Skeletal muscle satellite cell (primary cell): ENCODE measurements around the gene TAF6.
"Not testable (repeated sequence)": the region's sequence is repeated elsewhere in the genome, so short reads cannot be mapped to it uniquely, and the experiment has no call there.

Source experiments
- H3K27me3 ChIP-seq: 2 replicates; pipeline ENCODE4 v1.7.0; 2013; ENCODE audit warnings: low read length; ENCODE audit not compliant: control insufficient read depth, insufficient read depth
- H3K36me3 ChIP-seq: 2 replicates; pipeline ENCODE4 v1.7.0; 2013; ENCODE audit warnings: mild to moderate bottlenecking, control low read depth, low read length; ENCODE audit not compliant: insufficient read depth
- H3K4me1 ChIP-seq: 2 replicates; pipeline ENCODE4 v1.7.0; 2013; ENCODE audit warnings: low read length; ENCODE audit not compliant: control insufficient read depth, insufficient read depth
- H3K4me2 ChIP-seq: 2 replicates; pipeline ENCODE4 v1.7.0; 2013; ENCODE audit warnings: mild to moderate bottlenecking, low read length
- H3K4me3 ChIP-seq: 2 replicates; pipeline ENCODE4 v1.7.0; 2013; ENCODE audit warnings: low read length
- H3K9ac ChIP-seq: 2 replicates; pipeline ENCODE4 v1.7.0; 2013; ENCODE audit warnings: mild to moderate bottlenecking, low read depth, low read length, moderate library complexity
- H3K9me3 ChIP-seq: replicated peaks from 2 replicates; pipeline ENCODE4 v1.7.0; 2013; ENCODE audit warnings: mild to moderate bottlenecking, control low read depth, low read length

The TAF6 gene

DNA sequence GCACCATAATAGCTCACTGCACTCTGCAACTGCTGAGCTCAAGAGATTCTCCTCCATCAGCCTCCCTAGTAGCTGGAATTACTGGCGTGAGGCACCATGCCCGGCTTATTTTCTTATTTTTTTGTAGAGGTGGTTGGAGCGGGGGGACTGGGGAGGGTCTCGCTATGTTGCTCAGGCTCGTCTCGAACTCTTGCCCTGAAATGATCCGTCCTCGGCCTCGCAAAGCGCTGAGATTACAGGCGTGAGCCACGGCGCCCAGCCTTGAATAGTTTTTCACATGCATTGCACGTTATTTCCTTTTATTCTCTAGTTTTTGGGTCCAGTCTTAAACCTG is 29.0 kb upstream of the TAF6 start:
- Histone ChIP-seq H3K4me2 (peak overlapping the region; percentile 86), H3K4me3 (peak overlapping the region; percentile 65), H3K36me3 (peaks cover 2% of the 10 kb centered on the region), H3K9ac (peak overlapping the region; percentile 64), H3K27me3 (no peaks in the 10 kb centered on the region), H3K4me1 (peaks cover 7% of the 10 kb centered on the region), H3K9me3 (no peaks in the 10 kb centered on the region)

DNA sequence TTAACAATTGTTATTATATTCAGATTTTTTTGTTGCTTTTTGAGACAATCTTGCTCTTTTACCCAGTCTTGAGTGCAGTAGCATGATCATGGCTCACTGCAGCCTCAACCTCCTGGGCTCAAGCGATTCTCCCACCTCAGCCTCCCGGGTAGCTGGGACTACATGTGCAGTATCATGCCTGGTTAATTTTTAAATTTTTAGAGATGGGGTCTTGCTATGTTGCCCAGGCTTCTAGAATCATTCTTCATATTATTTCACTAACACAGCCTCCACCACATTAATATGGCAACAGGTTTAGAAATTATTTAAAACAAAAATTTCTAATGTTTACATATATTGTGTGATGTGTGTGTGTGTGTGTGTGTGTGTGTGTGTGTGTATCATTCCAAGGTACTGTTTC is 28.1 kb upstream of the TAF6 start:
- no peak overlapping the region for H3K4me2 ChIP-seq
- H3K4me1 ChIP-seq: peaks cover 7% of the 10 kb centered on the region
- peaks cover 5% of the 10 kb centered on the region for H3K27me3 ChIP-seq
- no peak overlapping the region for H3K9ac ChIP-seq
- no peaks in the 10 kb centered on the region for H3K36me3 ChIP-seq
- H3K9me3 ChIP-seq: no peaks in the 10 kb centered on the region
- H3K4me3 ChIP-seq: no peak overlapping the region

DNA sequence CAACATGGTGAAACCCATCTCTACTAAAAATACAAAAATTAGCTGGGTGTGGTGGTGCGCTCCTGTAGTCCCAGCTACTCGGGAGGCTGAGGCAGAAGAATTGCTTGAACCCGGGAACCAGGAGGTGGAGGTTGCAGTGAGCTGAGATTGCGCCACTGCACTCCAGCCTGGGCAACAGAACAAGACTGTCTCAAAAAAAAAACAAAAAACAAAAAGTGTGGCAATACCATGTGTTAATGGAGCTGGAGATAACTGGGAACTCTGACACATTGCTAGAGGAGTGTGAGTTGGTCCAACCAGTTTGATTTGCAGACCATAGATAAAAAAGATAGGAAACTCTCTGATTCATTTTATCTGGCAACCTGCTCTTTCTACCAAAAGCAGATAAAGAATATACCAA is 27.2 kb upstream of the TAF6 start:
- H3K9ac ChIP-seq, H3K36me3 ChIP-seq, H3K4me1 ChIP-seq, H3K27me3 ChIP-seq, H3K4me3 ChIP-seq, H3K9me3 ChIP-seq, H3K4me2 ChIP-seq: not testable (repeated sequence)

DNA sequence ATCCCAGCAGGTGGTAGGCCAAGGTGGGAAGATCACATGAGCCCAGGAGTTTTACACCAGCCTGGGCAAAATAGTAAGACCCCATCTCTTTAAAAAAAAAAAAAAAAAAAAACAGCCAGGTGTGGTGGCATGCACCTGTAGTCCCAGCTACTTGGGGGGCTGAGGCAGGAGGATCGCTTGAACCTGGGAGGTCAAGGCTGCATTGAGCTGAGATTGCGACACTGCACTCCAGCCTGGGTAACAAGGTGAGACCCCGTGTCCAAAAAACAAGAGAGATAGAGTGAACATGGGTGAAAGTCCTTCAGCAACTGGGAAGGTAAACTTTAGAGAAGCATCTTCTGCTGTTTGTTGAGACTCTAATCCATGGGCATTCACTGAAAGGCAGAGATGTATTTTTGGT is 23.3 kb upstream of the TAF6 start:
- Histone ChIP-seq H3K27me3 (peaks cover 17% of the 10 kb centered on the region), H3K36me3 (no peaks in the 10 kb centered on the region), H3K9ac (no peak overlapping the region), H3K9me3 (no peaks in the 10 kb centered on the region), H3K4me1 (no peaks in the 10 kb centered on the region), H3K4me3 (no peak overlapping the region), H3K4me2 (no peak overlapping the region)

DNA sequence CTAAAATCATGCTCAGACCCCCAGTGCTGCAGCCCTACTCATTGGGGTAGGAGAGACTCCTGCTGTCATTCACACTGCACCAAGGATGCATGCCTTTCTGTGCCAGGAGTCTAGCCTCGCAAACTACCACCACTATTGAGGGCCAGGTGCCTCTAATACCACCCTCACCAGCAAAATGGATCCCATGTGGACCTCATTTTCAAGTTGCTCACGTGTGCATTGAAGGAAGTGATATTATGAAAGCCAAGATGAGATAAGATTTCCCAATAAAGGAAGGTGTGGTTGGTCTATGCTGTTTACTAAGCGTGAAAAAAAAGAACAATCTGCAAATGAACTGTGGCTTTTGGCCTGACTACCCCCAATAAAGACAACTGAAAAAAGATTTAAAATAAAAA is 22.4 kb upstream of the TAF6 start:
- no peak overlapping the region for H3K4me2 ChIP-seq
- H3K27me3 ChIP-seq: peaks cover 17% of the 10 kb centered on the region
- no peaks in the 10 kb centered on the region for H3K4me1 ChIP-seq
- H3K36me3 ChIP-seq: no peaks in the 10 kb centered on the region
- no peak overlapping the region for H3K4me3 ChIP-seq
- H3K9ac ChIP-seq: no peak overlapping the region
- no peaks in the 10 kb centered on the region for H3K9me3 ChIP-seq

DNA sequence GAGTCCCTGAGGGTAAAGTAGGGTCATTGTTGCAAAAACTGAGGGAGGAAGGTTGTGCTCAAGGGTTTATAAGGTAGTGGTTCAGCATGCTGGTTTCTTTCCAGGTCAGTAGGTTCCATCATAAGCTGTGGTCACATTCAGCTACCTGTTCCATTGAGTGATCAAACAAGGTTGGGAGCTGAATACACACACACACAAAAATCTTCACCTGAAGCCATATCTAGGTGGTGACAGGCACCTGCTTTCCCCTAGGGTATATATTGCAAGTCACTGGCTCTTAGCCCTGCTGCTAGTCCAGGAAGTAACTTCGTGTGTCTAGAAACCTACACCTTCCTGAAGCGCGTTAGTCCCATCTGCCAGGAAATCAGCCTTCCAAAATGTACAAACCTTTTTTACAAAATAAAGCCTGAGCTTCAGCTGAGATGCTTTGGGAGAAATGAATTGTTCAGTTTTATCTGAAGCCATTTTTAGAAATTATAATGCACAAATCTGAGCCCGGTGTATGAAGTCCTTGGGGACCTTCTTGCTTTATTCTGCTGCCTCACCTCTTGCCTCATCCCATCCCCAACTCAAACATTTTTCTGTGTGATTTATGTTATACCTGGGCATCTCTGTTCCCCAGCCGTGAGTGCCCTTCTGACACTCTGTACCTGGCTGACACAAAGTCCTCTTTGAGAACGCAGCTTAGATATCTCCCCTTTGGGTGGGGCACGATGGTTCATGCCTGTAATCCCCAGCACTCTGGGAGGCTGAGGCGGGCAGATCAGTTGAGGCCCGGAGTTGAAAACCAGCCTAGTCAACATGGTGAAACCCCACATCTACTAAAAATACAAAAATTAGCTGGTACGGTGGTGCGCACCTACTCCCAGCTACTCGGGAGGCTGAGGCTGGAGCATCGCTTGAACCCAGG is 18.9 kb upstream of the TAF6 start:
- Histone ChIP-seq H3K4me1 (no peaks in the 10 kb centered on the region), H3K4me3 (no peak overlapping the region)

DNA sequence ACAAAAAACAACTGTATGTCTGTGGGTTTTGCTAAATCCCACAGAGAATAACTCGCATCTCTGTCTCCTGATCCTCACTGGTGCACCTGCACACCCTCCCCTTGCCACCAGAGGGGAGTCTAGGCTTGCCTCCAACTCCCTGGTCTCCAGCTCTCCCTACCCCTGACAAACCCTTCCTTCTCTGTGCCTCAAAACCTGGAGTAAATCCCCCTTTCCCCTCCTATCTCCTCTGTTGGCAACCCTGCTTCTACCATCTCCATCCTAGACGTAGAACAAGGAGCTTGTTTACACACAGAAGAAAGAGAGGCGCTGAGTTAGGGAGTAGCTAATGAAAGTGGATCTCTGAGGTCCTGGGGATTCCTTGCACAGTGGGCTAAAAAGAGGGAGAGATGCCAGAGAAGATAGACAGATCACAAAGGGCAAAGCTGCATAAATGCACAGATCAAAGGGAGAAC is 13.6 kb upstream of the TAF6 start:
- peaks cover 6% of the 10 kb centered on the region for H3K4me1 ChIP-seq
- no peaks in the 10 kb centered on the region for H3K36me3 ChIP-seq
- H3K9ac ChIP-seq: no peak overlapping the region
- H3K4me2 ChIP-seq: no peak overlapping the region
- no peaks in the 10 kb centered on the region for H3K9me3 ChIP-seq
- no peak overlapping the region for H3K4me3 ChIP-seq
- H3K27me3 ChIP-seq: peaks cover 3% of the 10 kb centered on the region

More for the DNA sequence above, 18.9 kb upstream of the TAF6 start:
- Histone ChIP-seq H3K9ac (no peak overlapping the region), H3K4me2 (no peak overlapping the region), H3K36me3 (no peaks in the 10 kb centered on the region), H3K9me3 (no peaks in the 10 kb centered on the region), H3K27me3 (peaks cover 20% of the 10 kb centered on the region)

DNA sequence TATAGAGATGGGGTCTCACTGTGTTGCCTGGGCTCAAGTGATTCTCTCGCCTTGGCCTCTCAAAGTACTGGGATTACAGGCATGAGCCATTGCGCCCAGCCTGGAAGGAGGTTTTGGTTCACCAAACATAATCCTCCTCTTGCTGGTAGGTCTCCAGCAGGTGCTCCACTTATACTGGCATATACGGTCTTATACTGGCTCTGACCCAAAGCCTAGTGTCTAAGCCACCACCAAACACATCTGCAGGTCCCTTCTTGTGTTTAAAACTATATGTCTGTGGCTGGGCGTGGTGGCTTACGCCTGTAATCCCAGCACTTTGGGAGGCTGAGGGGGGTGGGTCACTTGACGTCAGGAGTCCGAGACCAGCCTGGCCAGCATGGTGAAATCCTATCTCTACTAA is 13.0 kb upstream of the TAF6 start:
- H3K36me3 ChIP-seq: no peaks in the 10 kb centered on the region
- no peaks in the 10 kb centered on the region for H3K9me3 ChIP-seq
- H3K4me3 ChIP-seq: no peak overlapping the region
- no peak overlapping the region for H3K9ac ChIP-seq
- peaks cover 3% of the 10 kb centered on the region for H3K27me3 ChIP-seq
- H3K4me2 ChIP-seq: no peak overlapping the region
- peaks cover 7% of the 10 kb centered on the region for H3K4me1 ChIP-seq

DNA sequence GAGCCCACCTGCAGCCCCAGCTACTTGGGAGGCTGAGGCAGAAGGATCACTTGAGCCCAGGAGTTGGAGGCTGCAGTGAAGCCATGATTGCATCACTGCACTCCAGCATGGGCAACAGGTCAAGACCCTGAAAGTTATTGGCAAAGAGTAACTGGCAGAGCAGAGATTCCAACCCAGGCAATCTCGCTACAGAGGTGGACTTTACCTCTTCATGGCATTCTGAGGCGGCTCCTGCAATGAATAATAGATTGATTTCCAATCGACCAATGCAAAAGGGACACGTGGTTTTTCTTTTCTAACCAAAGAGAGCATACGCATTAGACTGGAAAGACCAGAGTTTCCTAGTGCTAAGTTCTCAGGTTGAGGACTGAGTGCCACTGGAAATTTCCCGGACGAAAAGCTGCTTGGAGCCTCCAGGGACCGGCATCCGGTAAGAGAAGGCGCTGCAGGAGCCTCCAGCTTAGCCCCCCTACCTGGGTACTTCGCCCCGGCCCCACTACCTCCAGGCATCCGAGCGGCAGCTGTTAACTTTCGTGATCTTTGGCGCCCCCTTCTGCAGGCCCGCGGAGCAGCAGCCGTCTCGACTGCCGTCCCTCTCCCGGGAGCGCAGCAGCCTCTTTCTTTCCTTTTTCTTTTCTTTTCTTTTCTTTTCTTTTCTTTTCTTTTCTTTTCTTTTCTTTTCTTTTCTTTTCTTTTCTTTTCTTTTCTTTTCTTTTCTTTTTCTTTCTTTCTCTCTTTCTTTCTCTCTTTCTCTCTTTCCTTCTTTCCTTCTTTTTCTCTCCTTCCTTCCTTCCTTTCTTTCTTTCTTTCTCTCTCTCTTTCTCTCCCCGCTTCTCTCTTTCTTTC is 11.7 kb upstream of the TAF6 start:
- Histone ChIP-seq H3K36me3 (no peaks in the 10 kb centered on the region), H3K27me3 (peaks cover under 1% of the 10 kb centered on the region), H3K4me2 (peak overlapping the region; percentile 73), H3K9me3 (no peaks in the 10 kb centered on the region), H3K4me3 (no peak overlapping the region), H3K4me1 (peaks cover 10% of the 10 kb centered on the region), H3K9ac (no peak overlapping the region)

DNA sequence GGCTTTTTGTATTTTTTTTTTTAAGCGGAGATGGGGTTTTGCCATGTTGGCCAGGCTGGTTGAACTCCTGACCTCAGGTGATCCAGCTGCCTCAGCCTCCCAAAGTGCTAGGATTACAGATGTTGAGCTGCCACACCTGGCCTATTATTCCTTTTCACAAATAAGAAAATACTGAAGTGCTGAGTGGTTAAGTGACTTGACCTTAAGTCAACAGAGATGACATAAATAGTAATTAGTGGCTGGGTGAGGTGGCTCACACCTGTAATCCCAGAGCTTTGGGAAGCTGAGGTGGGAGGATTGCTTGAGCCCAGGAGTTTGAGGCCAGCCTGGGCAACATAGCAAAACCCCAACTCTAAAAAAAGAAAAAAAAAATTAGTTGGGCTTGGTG is 11.1 kb upstream of the TAF6 start:
- H3K4me1 ChIP-seq, H3K36me3 ChIP-seq, H3K4me3 ChIP-seq, H3K9ac ChIP-seq, H3K4me2 ChIP-seq, H3K9me3 ChIP-seq, H3K27me3 ChIP-seq: not testable (repeated sequence)

DNA sequence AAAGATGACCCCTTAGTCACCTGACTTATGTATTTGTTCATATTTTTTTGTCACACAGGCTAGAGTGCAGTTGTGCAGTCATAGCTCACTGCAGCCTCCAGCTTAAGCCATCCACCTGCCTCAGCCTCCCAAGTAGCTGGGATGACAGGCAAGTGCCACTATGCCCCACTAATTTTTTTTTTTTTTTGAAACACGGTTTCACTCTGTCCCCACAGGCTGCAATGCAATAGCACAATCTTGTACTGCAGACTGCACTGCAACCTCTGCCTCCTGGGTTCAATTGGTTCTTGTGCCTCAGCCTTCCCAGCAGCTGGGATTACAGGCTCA is 9.4 kb upstream of the TAF6 start:
- Histone ChIP-seq H3K27me3 (no peaks in the 10 kb centered on the region), H3K4me3 (no peak overlapping the region), H3K36me3 (peaks cover 8% of the 10 kb centered on the region), H3K9me3 (no peaks in the 10 kb centered on the region), H3K4me2 (peak overlapping the region; percentile 99), H3K4me1 (peaks cover 10% of the 10 kb centered on the region), H3K9ac (no peak overlapping the region)
